SK-N-MC (cell line): ENCODE data around the gene UGT1A3.

Source experiments
- EZH2 ChIP-seq: fragments of 200-600 bp; sonication (generic); IDR thresholded peaks from one replicate; pipeline ENCODE4 v1.6.1; 2017; ENCODE audit warnings: antibody characterized with exemption
- POLR2AphosphoS5 ChIP-seq: IDR thresholded peaks from 2 replicates; pipeline ENCODE4 v1.6.1; 2012; ENCODE audit warnings: mild to moderate bottlenecking, low read depth, low read length, borderline replicate concordance

- TF ChIP-seq EZH2 (no peak), POLR2AphosphoS5 (no peak)
Observed at GRCh38 chr2:233686928-233687327, 41.9 kb upstream of the UGT1A3 start.
